ENCODE results near the gene AFG3L2.
A peak's percentile ranks its signal among the peaks of the same experiment; 100 is the strongest.
"Not testable (repeated sequence)": the region's sequence is repeated elsewhere in the genome, so short reads cannot be mapped to it uniquely, and the experiment has no call there.

The AFG3L2 gene

DNA sequence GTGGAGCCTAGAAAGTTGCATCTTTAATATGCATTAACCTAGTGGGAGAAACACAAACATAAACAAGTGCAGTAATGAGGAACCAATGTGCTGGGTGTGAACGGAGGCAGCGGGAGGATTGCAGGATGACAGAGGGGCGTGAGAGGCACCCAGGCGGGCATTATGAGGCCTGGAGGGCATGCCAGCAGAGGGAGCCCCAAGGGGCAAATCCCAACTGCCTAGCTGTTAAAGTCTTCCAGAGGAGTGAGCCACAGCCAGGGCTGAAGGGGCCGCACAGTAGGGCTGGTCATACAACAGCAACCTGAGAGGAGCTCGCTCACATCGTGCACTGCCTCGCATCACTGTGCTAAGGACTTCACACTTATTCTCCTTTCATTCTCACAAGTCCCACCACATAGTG is 17.4 kb upstream of the AFG3L2 start:
- DNase-seq, result no peak

DNA sequence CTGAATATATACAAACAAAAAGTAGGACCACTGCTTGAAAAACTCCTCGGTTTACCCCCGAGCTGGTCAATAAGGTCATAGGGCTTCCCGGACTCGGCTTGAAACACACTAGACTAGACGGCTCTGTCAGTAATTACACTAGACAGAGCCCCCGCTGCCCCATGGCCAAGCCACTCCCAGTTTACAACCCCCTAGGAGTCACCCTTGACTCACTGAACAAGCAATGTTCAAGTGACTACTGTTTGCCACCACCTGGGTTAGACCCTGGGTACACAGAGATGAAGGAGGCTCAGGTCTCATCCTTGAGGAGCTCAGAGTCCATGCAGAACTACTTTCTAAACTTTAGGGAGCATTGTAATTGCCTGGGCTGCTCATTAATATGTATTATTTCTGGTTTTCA is 17.0 kb upstream of the AFG3L2 start:
- DNase-seq, result no peak

DNA sequence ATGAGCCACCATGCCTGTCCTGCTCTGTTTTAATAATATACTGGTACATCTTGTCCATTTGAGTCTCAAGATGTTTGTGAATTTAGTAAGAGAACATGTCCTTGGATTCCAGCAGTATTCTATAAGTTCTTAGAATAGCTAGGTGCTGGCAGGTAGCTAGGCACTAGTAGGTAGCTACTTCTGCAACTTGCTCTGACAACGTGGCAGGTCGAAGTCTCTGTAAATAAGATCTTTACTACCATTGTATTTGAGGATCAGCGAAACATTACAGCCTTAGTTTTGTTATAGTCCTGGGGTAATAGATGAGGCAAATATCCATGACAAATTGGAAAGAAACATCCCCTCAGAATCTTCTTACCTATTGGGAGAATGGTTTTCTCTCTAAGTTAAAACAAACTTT is 16.5 kb upstream of the AFG3L2 start:
- no peak for DNase-seq

DNA sequence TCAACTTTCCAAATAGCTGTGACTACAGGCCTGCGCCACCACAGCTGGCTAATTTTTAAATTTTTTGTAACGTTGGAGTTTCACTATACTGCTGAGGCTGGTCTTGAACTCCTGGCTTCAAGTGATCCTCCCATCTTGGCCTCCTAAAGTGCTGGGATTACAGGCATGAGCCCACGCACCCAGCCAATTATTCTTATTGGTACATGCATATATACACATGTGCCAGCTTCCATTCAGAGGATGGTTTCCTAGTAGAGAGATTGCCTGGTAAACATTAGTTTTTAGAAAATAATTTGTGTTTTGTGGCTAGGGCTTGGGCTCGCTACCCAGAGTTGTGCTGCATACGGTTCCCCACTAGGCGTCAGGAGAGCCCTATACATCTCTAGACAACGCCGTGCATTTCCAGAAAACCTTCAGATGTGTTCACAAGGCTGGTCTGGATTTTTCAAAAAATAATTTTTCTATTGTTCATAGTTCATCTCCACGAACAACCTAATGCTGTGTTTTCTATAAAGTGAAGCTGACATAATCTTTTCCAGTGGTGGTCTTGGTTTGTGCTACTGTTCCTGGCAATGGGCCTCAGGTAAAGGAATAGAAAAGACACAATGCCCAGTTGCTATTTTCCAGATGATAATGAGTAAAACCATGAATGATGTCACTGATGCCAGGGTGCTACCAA is 14.6 kb upstream of the AFG3L2 start:
- DNase-seq, result peak; percentile 66

DNA sequence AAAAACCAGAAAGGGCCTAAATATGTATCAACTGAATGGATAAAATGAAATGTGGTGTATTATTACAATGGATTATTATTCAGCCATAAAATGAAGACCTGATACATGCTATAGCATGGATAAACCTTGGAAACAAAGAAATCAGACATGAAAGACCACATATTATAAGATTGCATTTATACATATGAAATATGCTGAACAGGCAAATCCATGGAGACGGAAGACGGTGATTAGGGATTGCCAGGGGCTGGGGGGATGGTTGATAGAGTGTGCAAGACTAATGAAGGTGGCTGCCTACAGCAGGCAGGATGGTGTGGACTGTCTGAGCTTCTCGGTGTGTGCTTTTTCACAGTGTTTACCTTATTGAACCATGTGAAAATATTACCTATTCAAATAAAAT is 11.4 kb upstream of the AFG3L2 start:
- DNase-seq, result no peak

DNA sequence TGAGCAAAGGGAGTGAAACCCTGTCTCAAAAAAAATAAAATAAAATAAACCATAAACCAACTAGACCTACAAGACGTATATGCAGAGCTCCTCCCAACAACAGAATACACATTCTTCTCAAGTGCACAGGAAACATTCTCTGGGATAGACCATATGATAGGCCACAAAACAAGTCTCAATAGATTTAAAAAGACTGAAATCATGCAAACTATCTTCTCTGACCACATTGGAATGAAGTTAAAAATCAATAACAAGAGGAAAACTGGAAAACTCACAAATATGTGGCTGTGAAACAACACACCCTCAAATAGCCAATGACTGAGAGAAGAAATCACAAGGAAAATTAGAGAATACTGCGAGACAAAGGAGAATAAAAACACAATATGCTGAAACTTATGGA is 7.2 kb upstream of the AFG3L2 start:
- DNase-seq, result no peak

DNA sequence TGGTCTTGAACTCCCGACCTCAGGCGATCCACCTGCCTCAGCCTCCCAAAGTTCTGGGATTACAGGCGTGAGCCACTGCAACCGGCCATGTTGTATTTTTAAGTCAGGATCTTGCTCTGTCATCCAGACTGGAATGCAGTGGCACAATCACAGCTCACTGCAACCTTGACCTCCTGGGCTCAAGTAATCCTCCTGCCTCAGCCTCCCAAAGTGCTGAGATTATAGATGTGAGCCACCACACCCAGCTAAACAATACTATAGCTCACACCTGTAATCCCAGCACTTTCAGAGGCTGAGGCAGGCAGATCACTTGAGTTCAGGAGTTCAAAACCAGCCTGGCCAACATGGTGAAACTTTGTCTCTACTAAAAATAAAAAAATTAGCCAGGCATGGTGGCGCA is 6.7 kb upstream of the AFG3L2 start:
- DNase-seq, result not testable (repeated sequence)

DNA sequence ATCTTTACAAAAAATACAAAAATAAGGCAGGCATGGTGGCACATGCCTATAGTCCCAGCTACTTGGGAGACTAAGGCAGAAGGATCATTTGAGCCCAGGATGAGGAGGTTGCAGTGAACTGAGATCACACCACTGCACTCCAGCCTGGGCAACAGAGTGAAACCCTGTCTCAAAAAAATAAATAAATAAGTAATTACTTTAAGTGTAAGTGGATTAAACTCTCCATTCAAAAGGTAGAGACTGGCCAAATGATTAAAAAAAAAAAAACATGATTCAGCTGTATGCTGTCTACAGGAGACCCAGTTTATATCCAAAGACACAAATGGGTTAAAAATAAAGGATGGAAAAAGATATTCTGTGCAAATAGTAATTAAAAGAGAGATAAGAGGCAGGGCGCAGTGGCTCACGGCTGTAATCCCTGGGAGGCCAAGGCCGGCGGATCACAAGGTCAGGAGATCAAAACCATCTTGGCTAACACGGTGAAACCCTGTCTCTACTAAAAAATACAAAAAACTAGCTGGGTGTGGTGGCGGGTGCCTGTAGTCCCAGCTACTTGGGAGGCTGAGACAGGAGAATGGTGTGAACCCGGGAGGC is 5.3 kb upstream of the AFG3L2 start:
- DNase-seq, result not testable (repeated sequence)

DNA sequence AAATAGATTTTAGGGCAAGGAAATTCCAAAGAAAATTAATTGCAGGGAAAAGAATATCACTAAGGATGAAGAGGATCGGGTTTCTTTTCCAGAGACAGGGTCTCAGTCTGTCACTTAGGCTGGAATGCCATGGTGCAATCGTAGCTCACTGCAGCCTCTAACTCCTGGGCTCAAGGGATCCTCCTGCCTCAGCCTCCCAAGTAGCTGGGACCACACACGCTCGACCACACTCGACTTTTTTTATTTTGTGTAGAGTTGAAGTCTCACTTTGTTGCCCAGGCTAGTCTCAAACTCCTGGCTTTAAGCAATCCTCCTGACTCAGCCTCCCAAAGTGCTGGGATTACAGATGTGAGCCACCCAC is 1.2 kb upstream of the AFG3L2 start:
- not testable (repeated sequence) for DNase-seq

DNA sequence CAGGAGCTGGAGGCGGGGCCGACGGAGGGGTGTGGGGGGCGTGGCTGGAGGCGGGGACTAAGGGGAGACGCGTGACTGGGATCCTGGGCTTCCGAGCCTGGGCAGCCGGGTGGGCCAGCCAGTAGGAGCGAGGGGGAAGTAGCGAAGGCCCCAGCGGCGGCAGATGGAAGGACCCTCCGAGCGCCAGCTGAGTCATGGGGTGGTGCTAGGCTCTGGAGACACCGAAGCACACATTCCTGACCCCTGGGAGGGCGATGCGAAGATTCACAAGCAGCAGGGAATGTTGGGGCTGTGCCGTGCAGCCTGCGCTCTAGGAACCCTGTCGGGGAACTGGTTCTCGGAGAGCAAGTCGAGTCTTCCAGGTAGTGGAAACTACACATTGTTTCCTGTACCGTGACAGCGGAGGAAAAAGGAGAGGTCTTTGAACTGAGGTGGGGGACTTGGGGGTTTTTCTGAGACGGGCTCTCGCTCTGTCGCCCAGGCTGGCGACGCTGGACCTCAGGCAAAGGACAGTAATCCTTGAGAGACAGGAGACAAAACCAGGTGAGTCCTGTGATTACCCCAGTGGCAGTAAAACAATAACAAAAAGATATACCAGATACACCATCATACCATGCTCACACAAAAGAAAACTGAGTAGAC is 650 bp upstream of the AFG3L2 start:
- no peak for DNase-seq

DNA sequence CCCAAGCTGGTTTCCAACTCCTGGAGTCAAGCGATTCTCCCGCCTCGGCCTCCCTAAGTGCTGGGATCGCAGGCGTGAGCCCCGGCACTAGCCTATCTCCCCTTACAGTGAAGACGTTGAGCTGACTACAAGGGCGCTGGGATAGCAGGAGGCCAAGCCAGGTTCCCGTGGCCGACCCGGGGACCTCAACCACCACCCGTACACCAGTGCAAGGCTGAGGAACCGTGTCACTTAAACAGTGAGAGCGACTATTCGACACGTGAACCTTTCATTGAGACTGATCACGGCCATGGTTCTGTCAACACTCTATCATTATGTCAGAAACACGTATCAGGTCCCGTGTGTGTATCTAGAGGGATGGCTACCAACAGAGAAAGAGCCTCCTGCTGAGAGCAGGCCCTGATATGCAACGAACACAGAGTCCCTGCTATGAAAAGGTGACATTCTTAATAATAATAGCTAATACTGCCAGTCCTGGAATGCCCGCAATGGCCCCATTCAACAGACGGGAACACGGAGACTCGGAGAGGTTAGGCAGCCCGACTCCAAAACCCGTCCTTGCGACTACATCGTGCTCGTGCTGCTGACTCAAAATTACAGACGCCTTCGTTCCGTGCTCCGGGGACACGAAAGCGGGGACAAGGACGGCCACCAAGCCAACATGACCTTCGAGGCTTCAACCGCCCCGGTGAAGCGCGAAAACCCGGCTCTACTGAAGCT is 833 bp downstream of the AFG3L2 start:
- DNase-seq, result peak; percentile 40

DNA sequence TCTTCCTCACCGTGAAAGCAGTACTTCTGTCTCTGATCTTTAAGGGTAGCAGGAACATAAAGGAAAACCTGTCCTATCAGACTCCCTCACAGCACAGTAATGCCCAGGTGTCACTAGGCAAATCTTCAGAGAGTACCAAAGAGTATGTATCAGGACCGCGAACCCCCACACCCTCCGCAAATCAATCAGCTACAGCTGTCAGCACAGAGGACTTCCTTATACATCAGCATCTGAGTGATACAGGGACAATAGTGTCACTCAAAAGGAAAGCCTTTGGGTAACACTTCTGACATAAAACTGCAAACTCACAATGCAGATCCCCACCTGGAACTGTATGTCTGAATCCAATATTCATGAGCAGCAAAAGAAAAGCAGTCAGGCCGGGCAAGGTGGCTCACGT is 2.6 kb downstream of the AFG3L2 start:
- DNase-seq, result peak; percentile 53

DNA sequence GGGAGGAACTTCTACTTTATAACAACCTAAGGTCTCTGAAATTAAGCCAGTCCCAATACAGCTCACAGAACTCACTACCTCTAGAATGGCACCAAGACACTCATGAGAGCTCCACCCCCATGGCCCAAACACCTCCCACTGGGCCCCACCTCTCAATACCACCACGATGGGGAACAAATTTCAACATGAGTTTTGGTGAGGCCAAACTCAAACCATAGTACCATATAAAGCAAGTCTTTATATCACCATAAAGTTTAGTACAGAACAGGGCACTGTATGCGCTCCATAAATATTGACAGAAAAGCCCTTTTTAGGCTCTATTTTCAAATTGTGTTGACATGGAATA is 3.3 kb downstream of the AFG3L2 start:
- DNase-seq, result no peak

DNA sequence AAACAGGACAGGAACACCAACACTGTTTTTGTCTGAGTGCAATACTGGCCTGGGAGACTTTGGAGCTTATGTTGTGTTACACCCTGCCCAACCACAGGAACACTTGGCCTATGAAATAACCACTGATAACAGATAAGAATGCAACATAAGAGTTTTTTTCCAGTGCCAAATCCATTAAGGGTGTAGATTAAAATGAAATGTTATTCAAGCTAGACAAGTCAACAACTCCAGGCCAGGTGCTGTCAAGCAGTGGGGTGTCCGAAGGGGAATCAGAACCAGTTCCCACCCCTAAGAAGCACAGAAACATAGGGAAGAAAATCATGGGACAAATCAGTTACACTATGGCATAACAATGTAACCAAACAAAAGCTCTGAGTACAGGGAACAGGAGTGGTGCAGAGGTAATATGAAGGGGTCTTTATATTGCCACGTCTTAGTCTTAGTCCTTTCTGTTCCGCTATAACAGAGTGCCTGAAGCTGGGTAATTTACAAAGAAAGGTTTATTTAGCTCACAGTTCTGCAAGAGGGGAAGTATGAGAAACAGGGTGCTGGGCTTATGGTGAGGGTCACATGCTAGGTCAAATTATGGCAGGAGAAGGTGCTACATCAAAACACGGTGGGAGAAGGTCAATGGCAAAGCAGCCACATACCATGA is 3.8 kb downstream of the AFG3L2 start:
- no peak for DNase-seq

DNA sequence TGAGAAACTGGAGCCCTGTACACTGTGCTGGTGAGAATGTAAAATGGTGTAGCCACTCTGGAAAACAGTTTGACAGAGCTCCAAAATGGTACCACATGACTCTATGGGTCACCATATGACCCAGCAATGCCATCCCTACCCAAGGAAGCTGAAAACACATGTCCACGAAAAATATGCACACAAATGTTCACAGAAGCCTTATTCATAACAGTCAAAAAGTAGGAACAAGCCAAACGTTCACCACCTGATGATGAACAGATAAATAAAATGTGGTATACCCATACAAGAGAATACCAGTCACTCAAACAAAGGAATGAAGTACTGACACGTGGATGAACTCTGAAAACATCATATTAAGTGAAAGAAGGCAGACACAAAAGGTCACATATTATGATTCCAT is 4.6 kb downstream of the AFG3L2 start:
- DNase-seq, result no peak

DNA sequence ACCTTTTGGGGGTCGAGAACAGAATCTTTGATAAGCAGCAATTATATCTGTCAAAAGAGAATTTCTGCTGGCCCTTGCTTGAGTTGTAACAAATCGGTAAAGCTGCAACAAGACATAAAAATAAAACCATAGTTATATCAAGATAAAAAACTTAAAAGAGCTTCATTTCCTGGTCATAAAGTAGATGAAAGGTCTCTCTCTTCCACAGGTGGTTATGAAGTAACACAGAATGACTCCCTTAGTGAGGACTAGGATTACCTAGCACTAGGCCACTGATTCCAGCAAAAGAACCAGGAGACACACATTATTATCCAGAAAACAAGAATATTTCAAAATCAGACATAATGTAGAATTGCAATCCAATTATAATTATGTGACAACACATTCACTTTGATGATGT is 5.4 kb downstream of the AFG3L2 start:
- no peak for DNase-seq

DNA sequence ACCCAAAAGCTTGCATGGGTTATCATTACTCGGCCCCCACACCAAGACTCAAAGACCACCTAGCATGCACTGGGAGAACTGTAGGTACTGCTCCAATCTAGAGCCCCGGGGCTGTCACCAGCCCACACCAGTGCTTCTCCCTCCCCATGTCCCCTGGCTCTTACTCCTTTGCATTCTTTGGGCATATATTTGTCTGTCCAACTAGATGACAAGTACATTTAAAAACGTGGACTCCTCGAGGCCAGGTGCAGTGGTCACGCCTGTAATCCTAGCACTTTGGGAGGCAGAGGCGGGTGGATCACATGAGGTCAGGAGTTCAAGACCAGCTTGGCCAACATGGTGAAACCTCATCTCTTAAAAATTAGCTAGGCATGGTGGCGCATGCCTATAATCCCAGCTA is 7.8 kb downstream of the AFG3L2 start:
- DNase-seq, result no peak

DNA sequence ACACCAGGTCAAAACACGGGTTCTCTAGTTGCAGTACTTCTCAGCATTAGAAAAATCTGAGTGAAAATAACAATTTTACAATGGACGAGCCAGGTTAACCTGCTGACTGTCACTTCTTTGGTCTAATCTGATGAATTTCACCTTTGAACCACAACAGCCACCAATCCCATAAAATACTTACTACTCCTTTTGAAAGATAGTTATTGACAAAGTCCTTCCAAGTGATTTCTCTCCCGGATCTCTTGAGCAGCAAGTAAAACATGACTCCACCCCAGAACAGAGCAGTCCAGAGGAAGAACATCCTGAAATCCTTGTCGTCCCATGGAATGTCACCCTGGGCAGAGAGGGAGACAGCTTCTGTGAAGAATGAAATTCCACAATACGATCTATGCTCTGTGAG is 10.2 kb downstream of the AFG3L2 start:
- no peak for DNase-seq

DNA sequence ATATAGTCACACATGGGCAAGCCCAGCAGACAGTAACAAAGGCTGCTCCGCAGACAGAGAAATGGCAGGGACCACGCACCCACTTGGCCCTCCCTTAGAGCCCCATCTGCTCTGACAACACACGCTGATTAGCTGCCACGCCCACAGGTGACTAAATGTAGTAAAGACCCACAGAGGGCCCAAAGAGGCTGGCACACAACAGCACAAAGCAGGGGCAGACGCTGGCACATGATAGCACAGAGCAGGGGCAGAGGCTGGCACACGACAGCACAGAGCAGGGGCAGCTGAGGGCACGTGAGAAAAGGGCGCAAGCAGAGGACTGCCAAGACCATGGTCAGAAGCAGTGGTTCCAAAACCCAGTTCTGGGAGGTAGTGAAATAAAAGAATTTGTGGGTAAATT is 10.6 kb downstream of the AFG3L2 start:
- no peak for DNase-seq

DNA sequence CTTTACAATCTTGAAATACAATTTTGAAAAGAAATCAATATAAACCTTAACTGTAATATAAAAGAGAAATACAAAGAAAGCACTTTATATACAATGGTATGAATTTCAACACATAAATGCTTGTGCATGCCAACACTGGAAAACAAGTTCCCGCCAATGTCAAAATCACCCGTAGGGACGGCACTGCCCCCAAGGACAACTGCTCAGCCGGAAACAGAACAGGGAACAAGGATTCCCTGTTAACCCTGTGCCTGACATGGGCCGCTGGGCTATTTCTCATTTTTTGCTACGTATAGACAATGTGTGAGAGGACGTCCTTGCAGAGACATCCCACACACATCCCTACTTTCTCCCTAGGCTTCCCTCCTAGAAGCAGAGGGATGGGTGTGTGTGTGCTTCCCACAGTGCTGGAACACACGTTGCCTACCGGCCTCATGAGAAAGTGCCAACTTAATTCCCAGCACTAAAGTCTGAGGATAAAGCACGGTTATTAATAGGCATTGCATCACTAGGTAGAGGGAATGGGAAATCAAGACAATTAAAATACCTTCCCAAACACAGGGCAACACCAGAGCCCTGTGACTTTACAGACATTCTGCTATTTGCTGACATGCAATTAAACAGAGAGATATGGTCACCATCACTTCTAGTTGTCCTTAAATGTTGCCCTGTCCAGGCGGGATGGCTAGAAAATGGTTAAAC is 14.4 kb downstream of the AFG3L2 start:
- no peak for DNase-seq

DNA sequence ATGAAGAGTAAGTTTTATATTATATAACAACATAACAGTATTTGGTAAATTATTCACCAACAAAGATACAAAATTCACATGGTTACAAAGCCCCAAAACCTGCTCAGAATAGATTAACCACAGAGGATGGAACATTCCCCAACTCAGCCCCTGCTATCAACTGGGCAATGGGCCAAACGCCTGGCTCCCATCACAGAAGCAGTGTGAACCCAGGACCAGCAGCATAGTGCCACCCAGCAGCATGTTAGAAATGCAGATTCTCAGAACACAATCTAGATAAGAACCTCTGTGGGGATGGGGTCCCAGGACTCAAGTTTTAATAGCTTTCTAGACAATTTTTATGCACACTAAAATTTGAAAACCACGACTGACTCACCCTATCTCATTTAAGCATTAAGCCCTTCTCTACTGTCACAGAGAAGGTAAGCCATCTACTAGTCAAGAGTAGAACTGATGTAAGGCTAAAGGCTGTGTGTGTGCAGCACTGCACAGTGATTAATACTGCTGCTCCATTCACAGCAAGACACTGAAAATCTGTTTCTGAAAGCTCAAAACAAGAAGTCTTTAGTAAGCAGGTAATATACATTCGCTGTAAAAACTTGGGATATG is 15.2 kb downstream of the AFG3L2 start:
- DNase-seq, result peak; percentile 21

DNA sequence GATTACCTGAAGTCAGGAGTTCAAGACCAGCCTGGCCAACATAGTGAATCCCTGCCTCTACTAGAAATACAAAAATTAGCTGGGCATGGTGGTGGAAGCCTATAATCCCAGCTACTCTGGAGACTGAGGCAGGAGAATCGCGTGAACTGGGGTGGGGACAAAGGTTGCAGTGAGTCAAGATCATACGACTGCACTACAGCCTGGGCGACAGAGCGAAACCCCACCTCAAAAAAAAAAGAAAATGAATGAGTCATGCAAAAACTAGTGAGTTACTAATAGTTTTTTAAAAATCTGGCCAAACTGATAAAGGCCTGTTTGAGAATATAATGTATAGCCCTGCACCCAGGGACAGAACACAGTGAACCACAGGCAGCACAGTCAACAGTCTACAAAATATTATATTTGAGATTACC is 17.5 kb downstream of the AFG3L2 start:
- no peak for DNase-seq

DNA sequence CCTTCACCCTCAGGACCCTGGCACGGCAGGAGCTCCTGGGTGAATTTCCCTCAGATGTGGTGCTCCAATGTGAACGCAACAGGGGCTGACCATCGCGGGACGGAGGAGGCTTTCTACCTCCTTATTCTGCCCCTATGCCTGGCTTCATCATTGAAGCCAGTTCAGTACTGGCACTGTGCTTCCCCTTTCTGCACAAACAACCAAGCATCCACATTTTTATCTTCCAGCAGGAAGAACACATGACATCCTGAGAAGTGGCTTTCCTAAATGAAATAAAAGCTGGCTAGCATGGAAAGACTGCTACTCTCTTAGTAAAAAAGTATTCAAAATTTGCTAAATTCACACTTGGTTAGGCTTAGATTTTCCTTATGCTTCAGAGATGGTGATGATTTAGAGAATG is 24.8 kb downstream of the AFG3L2 start:
- no peak for DNase-seq

Data from activated CD4-positive, alpha-beta T cell treated with anti-CD3 and anti-CD28 coated beads, Interleukin-2, amount 50 U/mL, for 16 hours (primary cell).